Measurements from ENCODE around the gene HDAC7.
"Not testable (repeated sequence)": the region's sequence is repeated elsewhere in the genome, so short reads cannot be mapped to it uniquely, and the experiment has no call there.

Gene HDAC7

DNA sequence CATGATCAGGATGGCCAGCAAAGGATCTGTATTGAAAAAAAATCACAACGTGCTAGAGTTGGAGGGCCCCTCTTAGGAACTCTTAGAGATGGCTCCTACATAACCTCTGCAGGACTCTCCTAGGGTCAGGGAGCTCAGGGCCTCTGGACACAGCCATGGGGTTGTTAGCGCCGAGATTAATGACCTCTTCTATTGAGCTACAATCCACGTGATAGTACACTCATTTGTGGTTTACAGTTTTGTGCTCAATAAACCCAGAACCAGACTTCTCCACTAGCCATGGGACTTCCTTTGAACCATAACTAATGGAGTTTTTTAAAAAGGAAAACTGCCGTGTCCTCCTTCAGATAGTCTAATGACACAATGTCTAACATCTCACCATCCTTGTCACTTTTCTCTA, 29.6 kb upstream of the HDAC7 start:
- FAIRE-seq = no peak
- no peak for DNase-seq (ENCODE audit: low spot score)

DNA sequence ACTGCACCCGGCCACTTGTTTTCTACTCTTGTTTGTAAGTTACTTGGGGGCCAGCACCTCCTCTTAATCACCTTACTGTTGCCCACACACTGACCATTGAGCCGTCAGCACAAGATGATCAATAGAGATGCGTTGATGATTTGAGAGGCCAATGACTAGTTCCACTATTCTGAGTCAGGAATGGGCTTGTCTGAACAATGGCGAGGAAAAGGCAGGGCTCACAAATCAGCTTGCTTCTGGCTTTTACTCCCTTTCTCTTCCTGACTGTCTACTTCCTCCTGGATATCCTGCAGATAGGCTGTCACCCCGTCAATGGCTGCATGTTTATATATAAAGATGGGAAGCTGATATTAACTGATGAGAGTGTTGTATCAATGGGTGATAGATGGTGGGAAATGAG, 29.1 kb upstream of the HDAC7 start:
- no peak for FAIRE-seq
- no peak for DNase-seq (ENCODE audit: low spot score)

DNA sequence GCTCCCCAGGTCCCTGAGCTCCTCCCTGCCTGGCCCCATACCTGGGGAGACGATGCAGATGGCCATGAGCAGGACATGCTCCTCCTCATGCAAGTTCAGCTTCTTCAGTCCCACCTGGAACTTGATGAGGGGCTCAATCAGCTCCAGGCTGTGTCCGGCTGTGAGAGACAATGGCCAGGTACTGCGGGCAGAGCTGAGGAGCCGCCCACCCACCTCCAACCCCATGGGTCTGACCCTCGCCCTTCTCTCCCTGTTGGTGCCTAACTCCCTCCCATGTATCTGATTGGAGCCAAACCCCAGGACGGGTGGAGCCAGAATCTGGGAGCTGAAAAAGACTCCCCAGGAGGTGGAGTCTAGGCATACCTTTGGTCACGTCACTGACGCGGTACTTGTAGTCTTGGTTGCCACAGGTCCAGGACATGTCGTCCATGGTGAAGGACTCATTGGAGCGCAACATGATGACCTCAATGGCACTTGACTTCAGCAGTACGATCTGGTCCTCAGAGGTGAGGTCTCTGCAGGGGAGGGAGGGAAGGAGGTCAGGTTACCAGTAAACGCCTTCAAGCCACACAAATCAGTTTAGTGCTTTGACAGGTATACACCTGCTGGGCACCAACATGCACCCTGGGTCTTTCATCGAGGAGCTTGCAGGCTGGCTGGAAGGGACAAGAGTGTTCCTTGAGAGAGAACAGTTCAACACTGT, 26.7 kb upstream of the HDAC7 start:
- DNase-seq (ENCODE audit: low spot score) (no peak), FAIRE-seq (no peak)

- FAIRE-seq = no peak
These were observed 25.4 kb upstream of the HDAC7 start for GRCh38 chr12:47845081-47845480.

GRCh38 chr12:47844264-47845019, 24.7 kb upstream of the HDAC7 start:
- DNase-seq (ENCODE audit: low spot score) (no peak), FAIRE-seq (no peak)

More at GRCh38 chr12:47845081-47845480, 25.4 kb upstream of the HDAC7 start:
- no peak for DNase-seq (ENCODE audit: low spot score)

DNA sequence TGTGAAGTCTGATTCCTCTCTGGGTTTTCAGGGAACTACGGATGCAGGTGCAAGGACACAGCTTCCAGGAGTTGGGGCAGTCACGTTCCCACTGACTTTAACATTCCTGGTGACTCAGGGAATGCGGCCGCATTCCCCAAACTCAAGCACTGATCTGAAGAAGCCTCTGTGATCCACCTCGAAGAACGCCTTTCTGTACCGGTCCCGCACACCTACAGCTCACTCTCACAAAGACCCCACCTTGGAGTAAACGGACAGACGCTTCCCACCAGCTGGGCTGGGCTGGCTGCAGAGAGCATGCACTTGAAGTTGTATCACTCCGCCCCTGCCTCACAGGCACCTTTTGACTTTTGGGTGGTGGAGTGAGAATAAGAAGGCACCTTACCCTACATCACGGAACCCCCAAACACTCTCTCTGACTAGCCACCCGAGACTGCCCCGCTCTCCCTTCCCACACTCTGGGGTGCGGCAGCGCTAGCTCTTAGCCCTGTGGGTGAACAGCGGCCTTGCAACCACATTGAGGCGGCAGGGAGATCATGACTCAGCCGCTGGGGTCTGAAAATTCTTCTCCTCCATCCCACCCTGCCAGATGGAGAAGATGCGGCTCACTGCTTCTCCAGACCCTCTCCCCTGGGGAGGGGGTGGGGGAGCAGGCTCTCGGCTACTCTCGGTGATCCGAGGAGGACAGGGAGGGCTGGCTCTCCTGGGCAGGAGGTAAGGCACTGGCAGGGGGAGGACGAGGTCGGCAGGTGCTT, 23.7 kb upstream of the HDAC7 start:
- DNase-seq (ENCODE audit: low spot score) = no peak
- FAIRE-seq = no peak

DNA sequence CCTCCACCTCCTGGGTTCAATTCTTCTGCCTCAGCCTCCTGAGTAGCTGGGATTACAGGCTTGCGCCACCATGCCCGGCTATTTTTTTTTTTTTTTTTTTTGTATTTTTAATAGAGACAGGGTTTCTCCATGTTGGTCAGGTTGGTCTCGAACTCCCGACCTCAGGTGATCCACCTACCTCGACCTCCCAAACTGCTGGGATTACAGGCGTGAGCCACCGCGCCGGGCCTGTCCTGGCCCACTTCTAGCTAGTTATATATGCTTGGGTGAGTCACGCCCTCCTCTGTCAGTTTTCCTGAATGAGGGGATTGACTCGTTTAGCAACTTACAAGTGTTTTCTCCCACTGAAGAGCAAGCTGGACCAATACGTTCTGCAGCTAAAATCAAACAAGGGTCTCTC, 22.8 kb upstream of the HDAC7 start:
- DNase-seq (ENCODE audit: low spot score); FAIRE-seq: not testable (repeated sequence)

DNA sequence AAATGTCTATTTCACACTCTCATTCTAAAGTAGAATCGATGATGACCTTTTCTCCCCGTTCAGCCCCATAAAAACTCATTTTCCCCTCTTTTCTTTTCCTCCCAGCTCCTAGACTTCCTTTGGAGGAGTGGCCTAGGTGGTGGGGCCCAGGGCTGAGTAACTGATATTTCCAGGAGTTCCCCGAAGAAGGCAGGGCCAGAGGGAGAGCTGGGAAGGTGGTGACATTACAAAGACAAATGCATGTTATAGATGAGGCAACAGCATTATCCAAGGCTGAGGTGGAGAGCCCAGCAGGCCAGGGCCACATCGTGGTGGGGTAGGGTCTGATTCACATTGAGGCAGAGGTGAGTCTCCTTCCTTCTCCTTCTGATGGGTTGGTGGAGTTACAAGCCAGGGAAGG, 22.2 kb upstream of the HDAC7 start:
- FAIRE-seq = no peak
- no peak for DNase-seq (ENCODE audit: low spot score)

GRCh38 chr12:47841501-47841900, 21.8 kb upstream of the HDAC7 start:
- FAIRE-seq (no peak), DNase-seq (ENCODE audit: low spot score) (no peak)

- DNase-seq (ENCODE audit: low spot score) (no peak), FAIRE-seq (no peak)
These were observed 20.9 kb upstream of the HDAC7 start for GRCh38 chr12:47840571-47840970.

- FAIRE-seq = no peak
- DNase-seq (ENCODE audit: low spot score) = no peak
These were observed 19.6 kb upstream of the HDAC7 start for GRCh38 chr12:47839214-47839876.

DNA sequence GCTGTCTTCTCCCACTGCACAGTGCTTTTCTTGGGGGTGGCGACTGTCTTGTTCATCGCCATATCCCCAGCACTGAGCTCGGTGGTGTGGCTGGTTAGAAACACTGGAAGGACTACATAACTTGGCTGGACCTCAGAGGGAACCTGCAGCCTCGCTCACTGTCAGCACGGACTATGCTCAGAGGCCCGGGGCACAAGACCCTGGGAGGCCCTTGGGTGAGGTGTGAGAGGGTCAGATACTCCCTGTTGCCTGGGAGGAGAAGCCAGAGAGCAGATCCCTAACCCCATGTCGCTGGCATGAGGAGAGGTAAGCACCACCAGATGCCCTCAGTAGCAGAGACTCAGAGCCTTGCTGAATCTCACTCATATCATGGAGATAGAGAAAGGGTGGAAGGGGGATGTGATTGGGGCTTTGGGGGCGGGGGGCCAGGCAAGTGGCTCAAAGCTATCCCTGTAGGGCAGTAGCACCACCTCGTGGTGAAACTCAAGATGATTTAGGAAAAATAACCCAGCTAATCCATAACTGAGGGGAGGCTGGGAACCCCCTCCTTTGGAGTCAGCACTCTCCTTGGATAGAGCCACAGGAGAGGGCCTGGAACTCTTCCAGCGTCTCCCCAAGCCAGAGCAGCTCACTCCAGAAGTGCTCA, 18.7 kb upstream of the HDAC7 start:
- FAIRE-seq (no peak), DNase-seq (ENCODE audit: low spot score) (no peak)

DNA sequence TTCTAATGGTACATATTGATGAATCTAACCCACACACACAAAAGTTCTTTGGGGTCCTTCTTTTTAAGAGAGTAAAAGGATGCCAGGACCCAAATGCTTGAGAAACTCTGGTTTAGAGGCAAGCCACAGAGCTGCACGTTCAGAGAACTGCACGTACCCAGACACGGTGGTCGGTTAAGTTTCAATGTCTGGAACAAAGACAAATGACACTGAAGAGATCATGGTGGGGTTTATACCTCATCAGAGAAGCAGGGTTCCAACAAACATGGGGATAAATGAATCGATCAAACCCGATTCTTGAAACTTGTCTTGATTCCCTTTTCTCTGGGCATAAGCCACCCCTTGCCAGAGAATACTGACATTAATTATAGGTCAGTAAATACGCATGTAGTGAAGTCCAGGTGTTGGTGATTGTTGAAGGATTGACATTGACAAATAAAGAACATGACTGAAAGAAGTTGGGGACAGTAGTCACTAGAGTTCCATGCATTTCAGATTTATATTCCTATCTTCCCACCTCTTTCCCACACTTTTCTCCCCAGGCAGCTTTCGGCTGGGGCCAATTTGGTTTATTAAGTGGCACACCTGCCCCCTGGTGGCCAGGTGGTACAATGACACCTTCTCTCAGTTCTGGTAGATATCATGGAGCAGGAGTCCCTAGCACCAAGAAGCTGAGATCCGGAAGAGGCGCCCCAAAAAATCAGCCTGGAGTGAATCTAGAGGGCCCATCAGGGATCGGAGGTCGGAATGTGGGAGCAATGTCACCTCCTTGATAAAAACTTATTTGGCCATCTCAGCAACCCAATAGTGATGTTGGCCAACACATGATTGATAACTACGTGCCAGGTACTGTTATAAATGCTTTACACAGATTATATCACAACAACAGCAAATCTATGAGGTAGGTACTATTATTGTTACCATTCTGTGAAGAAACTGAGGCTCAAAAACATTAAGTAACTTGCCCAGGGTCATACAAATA, 17.8 kb upstream of the HDAC7 start:
- FAIRE-seq (no peak), DNase-seq (ENCODE audit: low spot score) (peak; percentile 53)

DNA sequence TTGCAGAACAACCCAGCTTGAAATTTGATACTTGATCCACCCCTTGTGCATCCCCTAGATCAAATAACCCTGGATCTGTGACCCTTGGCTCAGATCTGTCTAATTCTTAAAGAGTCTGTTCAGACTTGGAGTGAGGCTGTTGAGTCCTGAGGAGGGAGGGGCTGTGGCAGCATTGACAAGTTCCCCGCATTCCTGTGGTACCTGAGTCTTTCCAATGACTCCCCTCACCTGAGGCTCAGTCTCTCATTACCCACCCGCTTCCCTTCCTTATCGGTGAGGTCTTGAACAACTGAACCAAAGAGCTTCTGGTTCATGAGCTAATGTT, 16.1 kb upstream of the HDAC7 start:
- no peak for FAIRE-seq
- no peak for DNase-seq (ENCODE audit: low spot score)

DNA sequence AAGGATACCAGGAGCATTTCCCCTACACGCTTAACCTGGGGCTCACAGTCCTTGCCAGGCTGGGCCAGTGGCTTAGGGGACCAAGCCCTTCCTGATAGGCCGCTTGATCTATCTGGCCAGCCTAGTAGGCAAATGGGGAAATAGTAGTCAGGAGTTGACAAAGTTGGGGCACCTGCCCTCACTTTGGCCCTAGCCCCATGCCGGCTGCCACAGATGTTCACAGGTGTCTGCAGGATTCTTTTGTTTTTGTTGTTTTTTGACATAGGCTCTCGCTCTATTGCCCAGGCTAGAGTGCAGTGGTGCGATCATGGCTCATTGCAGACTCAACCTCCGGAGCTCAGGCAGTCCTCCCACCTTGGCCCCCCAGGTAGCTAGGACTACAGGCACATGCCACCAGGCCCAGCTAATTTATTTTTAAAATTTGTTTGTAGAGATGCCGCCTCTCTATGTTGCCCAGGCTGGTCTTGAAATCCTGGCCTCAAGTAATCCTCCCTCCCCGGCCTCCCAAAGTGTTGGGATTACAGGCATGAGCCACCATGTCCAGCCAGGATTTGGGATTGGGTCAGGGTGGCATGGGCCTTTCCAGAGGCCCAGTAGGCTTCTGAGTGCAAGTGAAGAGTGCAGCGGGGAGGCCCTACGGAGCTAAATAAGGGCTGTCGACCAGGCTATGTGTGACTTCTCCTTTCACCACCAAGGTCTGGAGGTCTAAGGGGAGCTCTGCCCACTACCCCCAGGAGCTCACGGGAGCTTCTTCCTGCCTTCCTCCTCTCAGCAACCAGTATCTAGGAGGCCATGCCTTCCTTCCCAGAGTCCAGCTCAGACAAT, 15.5 kb upstream of the HDAC7 start:
- no peak for FAIRE-seq

DNA sequence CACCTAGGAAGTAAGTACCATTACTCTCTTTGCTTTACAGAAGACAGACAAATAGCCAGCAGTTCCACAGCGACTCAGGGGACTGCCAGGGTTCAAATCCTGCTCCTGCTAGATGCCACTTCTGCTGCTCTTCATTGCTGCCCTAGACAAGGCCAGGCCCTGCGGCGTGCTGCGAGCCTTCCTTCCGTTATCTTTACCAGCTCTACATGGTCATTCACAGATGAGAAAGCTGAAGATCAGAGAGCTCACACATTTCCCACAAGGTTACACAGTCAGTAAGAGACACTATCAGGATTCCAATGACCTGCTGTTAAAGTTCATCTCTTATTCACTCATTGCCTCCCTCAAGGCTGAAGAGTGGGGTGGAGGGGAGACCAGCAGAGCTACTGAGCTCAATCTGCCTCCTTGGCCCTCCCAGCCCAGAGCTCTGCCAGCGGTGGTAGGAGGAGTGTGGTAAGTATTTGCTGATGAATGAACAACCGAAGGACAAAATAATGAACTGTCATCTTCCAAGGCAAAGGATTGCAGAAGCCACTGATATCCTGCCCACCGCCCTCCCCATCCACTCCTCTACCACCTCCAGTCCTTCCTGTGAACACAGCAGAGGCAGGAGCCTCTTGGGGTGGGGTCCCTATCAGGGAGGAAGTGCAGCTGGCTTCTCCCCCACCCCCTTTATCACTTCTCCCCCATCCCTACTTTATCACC, 14.6 kb upstream of the HDAC7 start:
- FAIRE-seq = no peak
- no peak for DNase-seq (ENCODE audit: low spot score)

More for the DNA sequence above, 15.5 kb upstream of the HDAC7 start:
- DNase-seq (ENCODE audit: low spot score) = no peak

- FAIRE-seq = no peak
- DNase-seq (ENCODE audit: low spot score) = no peak
These were observed 13.9 kb upstream of the HDAC7 start for GRCh38 chr12:47833591-47834012.

DNA sequence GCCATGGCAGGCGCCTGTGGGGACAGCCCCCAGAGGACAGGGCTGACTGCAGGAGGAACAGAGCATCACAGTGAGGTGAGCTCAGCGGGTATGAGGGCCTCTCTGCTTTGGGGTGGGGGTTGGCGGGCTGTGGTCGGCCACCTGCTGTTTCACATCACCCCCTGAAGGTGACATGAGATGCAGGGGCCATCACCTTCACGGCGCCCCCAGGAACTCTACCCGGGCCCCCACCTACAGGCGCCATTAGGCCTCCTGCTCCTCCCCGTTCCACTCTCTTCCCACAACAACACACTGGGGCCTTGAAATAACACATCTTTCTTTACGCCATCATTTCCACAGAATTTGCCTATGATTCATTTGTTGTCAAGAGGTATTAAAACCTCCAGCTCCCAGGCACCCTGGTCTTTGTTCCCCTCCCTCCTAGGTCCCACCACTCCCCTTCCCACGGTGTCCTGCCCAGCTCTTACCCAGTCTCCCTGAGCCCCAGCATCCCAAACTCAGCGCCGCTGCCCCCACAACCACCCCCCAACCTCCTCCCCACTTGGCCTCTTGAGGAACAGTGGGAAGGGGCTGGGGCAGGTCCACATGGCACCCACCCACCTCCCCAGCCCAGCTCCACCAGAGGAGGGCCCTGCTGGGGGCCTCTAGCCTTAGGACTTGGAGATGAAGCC, 12.7 kb upstream of the HDAC7 start:
- DNase-seq (ENCODE audit: low spot score) (no peak), FAIRE-seq (no peak)

Measured in RCC 7860 (cell line).